DOHH2 (cell line): ENCODE results near the gene SIM1.

ENCODE experiments used
- H3F3A ChIP-seq: fragments of 200-600 bp; sonication (generic), shearing (Covaris generic); 2 replicates; pipeline ENCODE4 v1.6.0; 2016; ENCODE audit warnings: antibody characterized with exemption, mild to moderate bottlenecking; ENCODE audit not compliant: control insufficient read depth, insufficient read depth
- H3K27ac ChIP-seq: fragments of 200-600 bp; sonication (generic); 2 replicates; pipeline ENCODE4 v1.5.1; 2014; ENCODE audit warnings: low read depth, mild to moderate bottlenecking, low read length, moderate library complexity
- H3K27me3 ChIP-seq: fragments of 200-600 bp; sonication (generic); 2 replicates; pipeline ENCODE4 v1.6.1; 2014; ENCODE audit warnings: mild to moderate bottlenecking, low read length, mixed read lengths; ENCODE audit not compliant: control insufficient read depth
- H3K36me3 ChIP-seq: fragments of 200-600 bp; sonication (generic); 2 replicates; pipeline ENCODE4 v1.6.1; 2014; ENCODE audit warnings: mild to moderate bottlenecking, low read length, moderate library complexity, mixed read lengths; ENCODE audit not compliant: control insufficient read depth
- H3K4me1 ChIP-seq: fragments of 200-600 bp; sonication (generic); 2 replicates; pipeline ENCODE4 v1.6.1; 2014; ENCODE audit warnings: mild to moderate bottlenecking, low read length, mixed read lengths; ENCODE audit not compliant: control insufficient read depth
- H3K4me2 ChIP-seq: fragments of 200-600 bp; sonication (generic); 2 replicates; pipeline ENCODE4 v1.6.0; 2014; ENCODE audit warnings: mild to moderate bottlenecking, low read length, moderate library complexity
- H3K4me3 ChIP-seq: fragments of 200-600 bp; sonication (generic); 2 replicates; pipeline ENCODE4 v1.5.1; 2014; ENCODE audit warnings: mild to moderate bottlenecking, low read length, mixed read lengths
- H3K79me2 ChIP-seq: fragments of 200-600 bp; sonication (generic); 2 replicates; pipeline ENCODE4 v1.6.1; 2014; ENCODE audit warnings: mild to moderate bottlenecking, low read length, mixed read lengths; ENCODE audit not compliant: control insufficient read depth
- H3K9me2 ChIP-seq: fragments of 200-600 bp; sonication (generic); replicated peaks from 2 replicates; pipeline ENCODE4 v1.6.1; 2014; ENCODE audit warnings: mild to moderate bottlenecking, low read length, mixed read lengths; ENCODE audit not compliant: control insufficient read depth
- H3K9me3 ChIP-seq: fragments of 200-600 bp; sonication (generic); 2 replicates; pipeline ENCODE4 v1.6.1; 2014; ENCODE audit warnings: antibody characterized with exemption, low read length, mixed read lengths; ENCODE audit not compliant: control insufficient read depth, insufficient read depth
- H4K20me1 ChIP-seq: fragments of 200-600 bp; sonication (generic); 2 replicates; pipeline ENCODE4 v1.6.0; 2014; ENCODE audit warnings: low read depth, mild to moderate bottlenecking, antibody characterized with exemption, low read length, moderate library complexity; ENCODE audit not compliant: control insufficient read depth, insufficient read depth
- CTCF ChIP-seq: fragments of 200-600 bp; sonication (generic); IDR thresholded peaks from one replicate; pipeline ENCODE4 v1.5.1; 2014; ENCODE audit warnings: antibody characterized with exemption, mild to moderate bottlenecking, low read depth, low read length; ENCODE audit not compliant: poor library complexity, severe bottlenecking
- EZH2phosphoT487 ChIP-seq: fragments of 200-600 bp; sonication (generic); IDR thresholded peaks from 2 replicates; pipeline ENCODE4 v1.6.1; 2017; ENCODE audit warnings: borderline replicate concordance, mild to moderate bottlenecking, antibody characterized with exemption, low read length, moderate library complexity, mixed read lengths

Gene SIM1

GRCh38 chr6:100473182-100473581, 8.5 kb upstream of the SIM1 start:
- no peaks in the 10 kb centered on the region for H4K20me1 ChIP-seq
- H3F3A ChIP-seq, result no peaks in the 10 kb centered on the region
- H3K36me3 ChIP-seq, result no peaks in the 10 kb centered on the region
- no peaks in the 10 kb centered on the region for H3K9me3 ChIP-seq
- no peaks in the 10 kb centered on the region for H3K9me2 ChIP-seq
- H3K27me3 ChIP-seq, result peaks cover 23% of the 10 kb centered on the region
- no peaks in the 10 kb centered on the region for H3K4me1 ChIP-seq
- H3K4me2 ChIP-seq, result no peak overlapping the region
- no peaks in the 10 kb centered on the region for H3K79me2 ChIP-seq
- TF ChIP-seq EZH2phosphoT487 (no peak), CTCF (no peak)
- H3K4me3 ChIP-seq, result no peak overlapping the region
- no peak overlapping the region for H3K27ac ChIP-seq

- TF ChIP-seq EZH2phosphoT487 (no peak), CTCF (no peak)
- Histone ChIP-seq H3K36me3 (no peaks in the 10 kb centered on the region), H3K79me2 (no peaks in the 10 kb centered on the region), H4K20me1 (no peaks in the 10 kb centered on the region), H3K9me2 (no peaks in the 10 kb centered on the region), H3K27ac (no peak overlapping the region), H3F3A (no peaks in the 10 kb centered on the region), H3K4me2 (no peak overlapping the region), H3K4me1 (no peaks in the 10 kb centered on the region), H3K9me3 (no peaks in the 10 kb centered on the region), H3K4me3 (no peak overlapping the region), H3K27me3 (peaks cover 23% of the 10 kb centered on the region)
Observed at GRCh38 chr6:100472674-100473073, 8.0 kb upstream of the SIM1 start.

GRCh38 chr6:100470422-100471120, 5.8 kb upstream of the SIM1 start:
- TF ChIP-seq EZH2phosphoT487 (no peak), CTCF (no peak)
- Histone ChIP-seq H3K9me3 (no peaks in the 10 kb centered on the region), H3K4me1 (no peaks in the 10 kb centered on the region), H3K36me3 (no peaks in the 10 kb centered on the region), H3K79me2 (no peaks in the 10 kb centered on the region), H3K4me3 (no peak overlapping the region), H3K4me2 (no peak overlapping the region), H3K27me3 (peaks cover 23% of the 10 kb centered on the region), H3K9me2 (no peaks in the 10 kb centered on the region), H3K27ac (no peak overlapping the region), H4K20me1 (no peaks in the 10 kb centered on the region), H3F3A (no peaks in the 10 kb centered on the region)
